ENCODE measurements around the gene AKR1C2.
"Not testable (repeated sequence)": the region's sequence is repeated elsewhere in the genome, so short reads cannot be mapped to it uniquely, and the experiment has no call there.

AKR1C2 gene

GRCh38 chr10:5023177-5023805, 19.6 kb upstream of the AKR1C2 start:
- no peak overlapping the region for H3K4me3 ChIP-seq (ENCODE audit: low read depth, low read length)
- H3K9me3 ChIP-seq (ENCODE audit: control insufficient read depth, insufficient read depth, low read length): no peaks in the 10 kb centered on the region
- H3K27ac ChIP-seq (ENCODE audit: low read depth, low read length): no peak overlapping the region
- no peak overlapping the region for H3K9ac ChIP-seq (ENCODE audit: low read depth, low read length)
- H3K36me3 ChIP-seq (ENCODE audit: control insufficient read depth, insufficient read depth, low read length): no peaks in the 10 kb centered on the region
- no peaks in the 10 kb centered on the region for H3K27me3 ChIP-seq (ENCODE audit: control insufficient read depth, insufficient read depth, low read length)
- H3K4me1 ChIP-seq (ENCODE audit: control insufficient read depth, insufficient read depth, low read length): no peaks in the 10 kb centered on the region

- not testable (repeated sequence) for H3K9ac ChIP-seq (ENCODE audit: low read depth, low read length); H3K36me3 ChIP-seq (ENCODE audit: control insufficient read depth, insufficient read depth, low read length); H3K27ac ChIP-seq (ENCODE audit: low read depth, low read length); H3K27me3 ChIP-seq (ENCODE audit: control insufficient read depth, insufficient read depth, low read length); H3K9me3 ChIP-seq (ENCODE audit: control insufficient read depth, insufficient read depth, low read length); H3K4me1 ChIP-seq (ENCODE audit: control insufficient read depth, insufficient read depth, low read length); H3K4me3 ChIP-seq (ENCODE audit: low read depth, low read length)
These were observed 18.1 kb upstream of the AKR1C2 start for GRCh38 chr10:5021624-5022290.

GRCh38 chr10:5019770-5020612, 16.3 kb upstream of the AKR1C2 start:
- not testable (repeated sequence) for H3K9me3 ChIP-seq (ENCODE audit: control insufficient read depth, insufficient read depth, low read length); H3K27ac ChIP-seq (ENCODE audit: low read depth, low read length); H3K4me1 ChIP-seq (ENCODE audit: control insufficient read depth, insufficient read depth, low read length); H3K27me3 ChIP-seq (ENCODE audit: control insufficient read depth, insufficient read depth, low read length); H3K9ac ChIP-seq (ENCODE audit: low read depth, low read length); H3K36me3 ChIP-seq (ENCODE audit: control insufficient read depth, insufficient read depth, low read length); H3K4me3 ChIP-seq (ENCODE audit: low read depth, low read length)

GRCh38 chr10:5018671-5019277, 15.1 kb upstream of the AKR1C2 start:
- H3K9ac ChIP-seq (ENCODE audit: low read depth, low read length); H3K4me1 ChIP-seq (ENCODE audit: control insufficient read depth, insufficient read depth, low read length); H3K9me3 ChIP-seq (ENCODE audit: control insufficient read depth, insufficient read depth, low read length); H3K27me3 ChIP-seq (ENCODE audit: control insufficient read depth, insufficient read depth, low read length); H3K4me3 ChIP-seq (ENCODE audit: low read depth, low read length); H3K27ac ChIP-seq (ENCODE audit: low read depth, low read length); H3K36me3 ChIP-seq (ENCODE audit: control insufficient read depth, insufficient read depth, low read length): not testable (repeated sequence)

GRCh38 chr10:5018134-5018533, 14.5 kb upstream of the AKR1C2 start:
- Histone ChIP-seq H3K4me1 (ENCODE audit: control insufficient read depth, insufficient read depth, low read length) (peaks cover 4% of the 10 kb centered on the region; the same call in 1 of the 2 replicates), H3K27ac (ENCODE audit: low read depth, low read length) (no peak overlapping the region), H3K9me3 (ENCODE audit: control insufficient read depth, insufficient read depth, low read length) (no peaks in the 10 kb centered on the region), H3K4me3 (ENCODE audit: low read depth, low read length) (no peak overlapping the region), H3K27me3 (ENCODE audit: control insufficient read depth, insufficient read depth, low read length) (no peaks in the 10 kb centered on the region), H3K9ac (ENCODE audit: low read depth, low read length) (no peak overlapping the region), H3K36me3 (ENCODE audit: control insufficient read depth, insufficient read depth, low read length) (no peaks in the 10 kb centered on the region)

- Histone ChIP-seq H3K4me1 (ENCODE audit: control insufficient read depth, insufficient read depth, low read length) (peaks cover 4% of the 10 kb centered on the region; the same call in 1 of the 2 replicates), H3K36me3 (ENCODE audit: control insufficient read depth, insufficient read depth, low read length) (no peaks in the 10 kb centered on the region), H3K9me3 (ENCODE audit: control insufficient read depth, insufficient read depth, low read length) (no peaks in the 10 kb centered on the region), H3K4me3 (ENCODE audit: low read depth, low read length) (no peak overlapping the region), H3K27ac (ENCODE audit: low read depth, low read length) (no peak overlapping the region), H3K9ac (ENCODE audit: low read depth, low read length) (no peak overlapping the region), H3K27me3 (ENCODE audit: control insufficient read depth, insufficient read depth, low read length) (no peaks in the 10 kb centered on the region)
These were observed 11.3 kb upstream of the AKR1C2 start for GRCh38 chr10:5014936-5015335.

- H3K4me3 ChIP-seq (ENCODE audit: low read depth, low read length); H3K27ac ChIP-seq (ENCODE audit: low read depth, low read length); H3K9me3 ChIP-seq (ENCODE audit: control insufficient read depth, insufficient read depth, low read length); H3K36me3 ChIP-seq (ENCODE audit: control insufficient read depth, insufficient read depth, low read length); H3K9ac ChIP-seq (ENCODE audit: low read depth, low read length); H3K27me3 ChIP-seq (ENCODE audit: control insufficient read depth, insufficient read depth, low read length); H3K4me1 ChIP-seq (ENCODE audit: control insufficient read depth, insufficient read depth, low read length): not testable (repeated sequence)
These were observed 10.7 kb upstream of the AKR1C2 start for GRCh38 chr10:5014200-5014910.

GRCh38 chr10:5013385-5013784, 9.7 kb upstream of the AKR1C2 start:
- Histone ChIP-seq H3K9me3 (ENCODE audit: control insufficient read depth, insufficient read depth, low read length) (no peaks in the 10 kb centered on the region), H3K27ac (ENCODE audit: low read depth, low read length) (no peak overlapping the region), H3K9ac (ENCODE audit: low read depth, low read length) (no peak overlapping the region), H3K4me3 (ENCODE audit: low read depth, low read length) (no peak overlapping the region), H3K36me3 (ENCODE audit: control insufficient read depth, insufficient read depth, low read length) (no peaks in the 10 kb centered on the region), H3K4me1 (ENCODE audit: control insufficient read depth, insufficient read depth, low read length) (peaks cover 4% of the 10 kb centered on the region; the same call in 1 of the 2 replicates), H3K27me3 (ENCODE audit: control insufficient read depth, insufficient read depth, low read length) (no peaks in the 10 kb centered on the region)

- Histone ChIP-seq H3K4me1 (ENCODE audit: control insufficient read depth, insufficient read depth, low read length) (no peaks in the 10 kb centered on the region), H3K9ac (ENCODE audit: low read depth, low read length) (no peak overlapping the region), H3K36me3 (ENCODE audit: control insufficient read depth, insufficient read depth, low read length) (no peaks in the 10 kb centered on the region), H3K4me3 (ENCODE audit: low read depth, low read length) (no peak overlapping the region), H3K27ac (ENCODE audit: low read depth, low read length) (no peak overlapping the region), H3K27me3 (ENCODE audit: control insufficient read depth, insufficient read depth, low read length) (no peaks in the 10 kb centered on the region), H3K9me3 (ENCODE audit: control insufficient read depth, insufficient read depth, low read length) (no peaks in the 10 kb centered on the region)
These were observed 8.9 kb upstream of the AKR1C2 start for GRCh38 chr10:5012595-5012994.

GRCh38 chr10:5011392-5011791, 7.7 kb upstream of the AKR1C2 start:
- H3K9ac ChIP-seq (ENCODE audit: low read depth, low read length); H3K4me1 ChIP-seq (ENCODE audit: control insufficient read depth, insufficient read depth, low read length); H3K27me3 ChIP-seq (ENCODE audit: control insufficient read depth, insufficient read depth, low read length); H3K4me3 ChIP-seq (ENCODE audit: low read depth, low read length); H3K27ac ChIP-seq (ENCODE audit: low read depth, low read length); H3K36me3 ChIP-seq (ENCODE audit: control insufficient read depth, insufficient read depth, low read length); H3K9me3 ChIP-seq (ENCODE audit: control insufficient read depth, insufficient read depth, low read length): not testable (repeated sequence)
